ENCODE data around the gene PKP4.

The PKP4 gene

DNA sequence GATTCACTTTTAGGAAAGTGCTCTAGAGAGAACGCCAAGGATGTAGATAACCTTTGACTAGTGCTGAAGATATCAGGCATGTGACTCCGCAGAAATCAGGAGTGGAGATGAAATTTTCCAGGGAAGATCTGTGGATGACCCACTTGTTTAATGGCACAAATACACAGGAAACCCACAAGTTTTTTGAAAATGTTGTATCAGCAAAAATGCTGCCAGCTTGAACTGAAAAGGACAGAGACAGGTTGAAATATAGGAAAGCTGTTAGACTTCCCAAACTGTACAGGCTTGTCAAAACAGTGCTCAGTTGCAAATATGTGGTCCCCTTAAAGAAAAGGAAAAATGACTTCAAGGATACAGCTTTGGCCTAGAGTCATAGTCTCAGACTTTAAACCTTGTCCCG lies 96.5 kb downstream of the PKP4 start:
- Histone ChIP-seq H2AFZ (ENCODE audit: low read depth, low read length) (no peak overlapping the region), H4K20me1 (ENCODE audit: insufficient read depth, low read length) (no peaks in the 10 kb centered on the region), H3K27ac (ENCODE audit: low read length) (no peak overlapping the region), H3K4me3 (ENCODE audit: low read depth in 1 of 2, low read length in 2 of 2) (no peak overlapping the region), H3K27me3 (ENCODE audit: insufficient read depth, low read length, poor library complexity) (no peaks in the 10 kb centered on the region), H3K36me3 (ENCODE audit: insufficient read depth, low read length) (peaks cover 11% of the 10 kb centered on the region), H3K9ac (ENCODE audit: low read depth, low read length) (no peak overlapping the region), H3K4me2 (ENCODE audit: insufficient read depth, low read length) (no peak overlapping the region), H3K79me2 (ENCODE audit: insufficient read depth, low read length) (no peaks in the 10 kb centered on the region), H3K4me1 (ENCODE audit: insufficient read depth, low read length) (no peaks in the 10 kb centered on the region), H3K9me3 (ENCODE audit: insufficient read depth, low read length, severe bottlenecking) (no peaks in the 10 kb centered on the region)
- TF ChIP-seq EZH2 (IDR thresholded peaks at IDR 0.05; ENCODE audit: borderline replicate concordance, low read depth, low read length, severe bottlenecking) = no peak
- ATAC-seq (ENCODE audit: insufficient read depth, low read depth) (no peak), DNase-seq (no peak)

DNA sequence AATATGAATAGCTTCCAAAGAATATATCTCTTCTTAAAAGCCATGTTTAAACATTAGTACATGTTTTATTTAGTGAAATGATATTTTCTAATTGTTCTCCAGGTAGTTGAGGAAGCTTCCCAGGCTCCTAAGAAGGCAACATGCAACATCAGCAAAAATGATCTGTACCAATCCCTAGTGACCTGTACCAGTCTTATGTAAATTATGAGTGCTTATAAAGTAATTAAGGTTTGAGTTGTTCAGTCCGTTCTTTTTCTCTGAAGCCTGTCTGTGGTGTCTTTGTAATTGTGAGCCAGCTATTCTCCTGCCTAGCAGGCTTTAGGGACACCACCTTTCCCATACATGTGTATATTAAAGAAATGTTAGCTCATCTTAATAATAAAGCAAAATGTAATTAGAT lies 98.2 kb downstream of the PKP4 start:
- Histone ChIP-seq H3K4me1 (ENCODE audit: insufficient read depth, low read length) (no peaks in the 10 kb centered on the region), H4K20me1 (ENCODE audit: insufficient read depth, low read length) (peaks cover 4% of the 10 kb centered on the region; the same call in 1 of the 2 replicates), H3K79me2 (ENCODE audit: insufficient read depth, low read length) (no peaks in the 10 kb centered on the region), H3K4me3 (ENCODE audit: low read depth in 1 of 2, low read length in 2 of 2) (no peak overlapping the region), H3K36me3 (ENCODE audit: insufficient read depth, low read length) (0 out of 2 replicates have a peak, but pooled peaks cover 4% of the 10 kb centered on the region), H3K9ac (ENCODE audit: low read depth, low read length) (no peak overlapping the region), H3K9me3 (ENCODE audit: insufficient read depth, low read length, severe bottlenecking) (no peaks in the 10 kb centered on the region), H2AFZ (ENCODE audit: low read depth, low read length) (no peak overlapping the region), H3K27ac (ENCODE audit: low read length) (no peak overlapping the region), H3K27me3 (ENCODE audit: insufficient read depth, low read length, poor library complexity) (no peaks in the 10 kb centered on the region), H3K4me2 (ENCODE audit: insufficient read depth, low read length) (no peak overlapping the region)
- TF ChIP-seq, protein P1, sequence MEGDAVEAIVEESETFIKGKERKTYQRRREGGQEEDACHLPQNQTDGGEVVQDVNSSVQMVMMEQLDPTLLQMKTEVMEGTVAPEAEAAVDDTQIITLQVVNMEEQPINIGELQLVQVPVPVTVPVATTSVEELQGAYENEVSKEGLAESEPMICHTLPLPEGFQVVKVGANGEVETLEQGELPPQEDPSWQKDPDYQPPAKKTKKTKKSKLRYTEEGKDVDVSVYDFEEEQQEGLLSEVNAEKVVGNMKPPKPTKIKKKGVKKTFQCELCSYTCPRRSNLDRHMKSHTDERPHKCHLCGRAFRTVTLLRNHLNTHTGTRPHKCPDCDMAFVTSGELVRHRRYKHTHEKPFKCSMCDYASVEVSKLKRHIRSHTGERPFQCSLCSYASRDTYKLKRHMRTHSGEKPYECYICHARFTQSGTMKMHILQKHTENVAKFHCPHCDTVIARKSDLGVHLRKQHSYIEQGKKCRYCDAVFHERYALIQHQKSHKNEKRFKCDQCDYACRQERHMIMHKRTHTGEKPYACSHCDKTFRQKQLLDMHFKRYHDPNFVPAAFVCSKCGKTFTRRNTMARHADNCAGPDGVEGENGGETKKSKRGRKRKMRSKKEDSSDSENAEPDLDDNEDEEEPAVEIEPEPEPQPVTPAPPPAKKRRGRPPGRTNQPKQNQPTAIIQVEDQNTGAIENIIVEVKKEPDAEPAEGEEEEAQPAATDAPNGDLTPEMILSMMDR (IDR thresholded peaks at IDR 0.05; ENCODE audit: borderline replicate concordance, extremely low read depth, low read length, poor library complexity, severe bottlenecking) = no peak
- no peak for TF ChIP-seq EZH2 (IDR thresholded peaks at IDR 0.05; ENCODE audit: borderline replicate concordance, low read depth, low read length, severe bottlenecking)
- ATAC-seq (ENCODE audit: insufficient read depth, low read depth) (no peak), DNase-seq (no peak)

DNA sequence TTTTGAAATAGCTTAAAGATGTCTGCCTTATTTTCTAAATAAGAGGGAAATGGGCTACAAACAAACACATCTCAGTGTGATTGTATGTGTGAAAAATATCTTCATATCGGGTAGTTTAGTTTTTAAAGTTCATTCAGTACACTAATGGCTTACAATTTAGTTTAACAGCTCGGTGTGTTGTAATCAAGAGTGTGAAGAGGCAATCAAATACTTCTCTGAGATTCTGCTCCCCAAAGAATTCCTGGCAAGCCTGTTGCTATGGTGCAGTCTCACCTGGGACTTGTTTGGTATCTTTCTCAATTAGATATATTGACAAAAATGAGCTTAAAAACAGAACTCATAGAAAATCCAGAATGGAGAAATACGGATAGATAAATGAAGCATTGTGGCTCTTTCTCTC lies 99.4 kb downstream of the PKP4 start:
- H3K9me3 ChIP-seq (ENCODE audit: insufficient read depth, low read length, severe bottlenecking) = no peaks in the 10 kb centered on the region
- TF ChIP-seq EZH2 (IDR thresholded peaks at IDR 0.05; ENCODE audit: borderline replicate concordance, low read depth, low read length, severe bottlenecking) = no peak
- TF ChIP-seq, protein P1 (IDR thresholded peaks at IDR 0.05; ENCODE audit: borderline replicate concordance, extremely low read depth, low read length, poor library complexity, severe bottlenecking) = no peak
- 0 out of 2 replicates have a peak, but pooled peaks cover 4% of the 10 kb centered on the region for H3K36me3 ChIP-seq (ENCODE audit: insufficient read depth, low read length)
- no peak overlapping the region for H3K4me2 ChIP-seq (ENCODE audit: insufficient read depth, low read length)
- no peak overlapping the region for H3K27ac ChIP-seq (ENCODE audit: low read length)
- no peaks in the 10 kb centered on the region for H3K4me1 ChIP-seq (ENCODE audit: insufficient read depth, low read length)
- H3K79me2 ChIP-seq (ENCODE audit: insufficient read depth, low read length) = no peaks in the 10 kb centered on the region
- H4K20me1 ChIP-seq (ENCODE audit: insufficient read depth, low read length) = peaks cover 4% of the 10 kb centered on the region; the same call in 1 of the 2 replicates
- ATAC-seq (ENCODE audit: insufficient read depth, low read depth) (no peak), DNase-seq (no peak)
- no peak overlapping the region for H2AFZ ChIP-seq (ENCODE audit: low read depth, low read length)
- H3K27me3 ChIP-seq (ENCODE audit: insufficient read depth, low read length, poor library complexity) = no peaks in the 10 kb centered on the region
- no peak overlapping the region for H3K4me3 ChIP-seq (ENCODE audit: low read depth in 1 of 2, low read length in 2 of 2)
- H3K9ac ChIP-seq (ENCODE audit: low read depth, low read length) = no peak overlapping the region

DNA sequence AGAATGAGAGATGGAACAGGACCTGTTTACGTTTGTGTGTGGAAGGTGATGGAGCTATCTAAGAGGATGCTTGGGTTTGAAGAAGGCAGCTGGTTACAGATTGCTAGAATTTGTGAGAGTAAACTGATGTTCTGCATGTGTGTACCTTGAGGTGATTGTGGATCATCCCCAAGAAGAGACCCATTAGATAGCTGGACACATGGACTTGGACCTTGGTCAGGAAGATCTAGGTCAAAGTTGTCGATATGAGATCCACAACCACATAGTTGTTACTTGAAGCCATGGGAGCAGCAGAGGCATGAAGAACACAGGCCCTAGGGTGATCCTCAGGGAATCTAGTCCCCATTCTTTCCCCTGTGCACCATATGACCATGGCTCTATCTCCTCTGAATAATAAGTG lies 101.0 kb downstream of the PKP4 start:
- Histone ChIP-seq H3K36me3 (ENCODE audit: insufficient read depth, low read length) (peaks cover 4% of the 10 kb centered on the region; the same call in 1 of the 2 replicates), H4K20me1 (ENCODE audit: insufficient read depth, low read length) (peaks cover 4% of the 10 kb centered on the region; the same call in 1 of the 2 replicates), H3K4me3 (ENCODE audit: low read depth in 1 of 2, low read length in 2 of 2) (no peak overlapping the region), H3K4me2 (ENCODE audit: insufficient read depth, low read length) (no peak overlapping the region), H2AFZ (ENCODE audit: low read depth, low read length) (no peak overlapping the region), H3K9ac (ENCODE audit: low read depth, low read length) (no peak overlapping the region), H3K27ac (ENCODE audit: low read length) (no peak overlapping the region), H3K79me2 (ENCODE audit: insufficient read depth, low read length) (no peaks in the 10 kb centered on the region), H3K9me3 (ENCODE audit: insufficient read depth, low read length, severe bottlenecking) (no peaks in the 10 kb centered on the region), H3K27me3 (ENCODE audit: insufficient read depth, low read length, poor library complexity) (no peaks in the 10 kb centered on the region), H3K4me1 (ENCODE audit: insufficient read depth, low read length) (no peaks in the 10 kb centered on the region)
- DNase-seq (no peak), ATAC-seq (ENCODE audit: insufficient read depth, low read depth) (no peak)
- TF ChIP-seq, protein P1 (IDR thresholded peaks at IDR 0.05; ENCODE audit: borderline replicate concordance, extremely low read depth, low read length, poor library complexity, severe bottlenecking) = no peak
- no peak for TF ChIP-seq EZH2 (IDR thresholded peaks at IDR 0.05; ENCODE audit: borderline replicate concordance, low read depth, low read length, severe bottlenecking)
